Measurements from ENCODE around the gene G3BP1.

- TF ChIP-seq CTCF (IDR thresholded peaks at IDR 0.05) (no peak), POLR2A (IDR thresholded peaks at IDR 0.05) (no peak)
Observed at GRCh38 chr5:151737431-151737830, 34.3 kb upstream of the G3BP1 start.

Data from thyroid gland (tissue), 4 donors.